CD4-positive, alpha-beta T cell (primary cell): Measurements from ENCODE around the gene RAMP3. TPM values are rescaled to one million over a fixed set of nuclear protein-coding genes. Genes with fewer than 3 reads are reported as not detected.

ENCODE experiments used
- ATAC-seq: fragments of 200-7000 bp; cut with Tn5 transposase; one replicate; pipeline ENCODE4 v1.10.0; 2022; ENCODE audit warnings: mild to moderate bottlenecking; ENCODE audit not compliant: poor library complexity
- CTCF ChIA-PET: fragments of 350-600 bp; sonication (Branson Sonifier 250); formaldehyde crosslinking; loops from one replicate; lab custom pipeline; 2021; ENCODE audit warnings: antibody characterized with exemption, inconsistent platforms; lab: Charles Lee
- POLR2A ChIA-PET: fragments of 350-600 bp; sonication (Branson Sonifier 250); formaldehyde crosslinking; loops from one replicate; lab custom pipeline; 2021; ENCODE audit warnings: antibody characterized with exemption, inconsistent platforms; lab: Charles Lee
- DNase-seq, 14 experiments: peaks; one replicate each; pipeline ENCODE4 v3.0.0-alpha.2; 2013 to 2020; ENCODE audit warnings: mixed read lengths in 2 of 14
- H3K27ac ChIP-seq, 2 donors: one replicate each; pipeline versions ENCODE4 v1.5.1 to v1.7.0; 2013; ENCODE audit warnings: low read length in 2 of 2, low read depth in 1 of 2, mild to moderate bottlenecking in 1 of 2
- H3K27me3 ChIP-seq, 2 experiments: 1 replicate in 1 of 2; 2 replicates in 1 of 2; pipeline versions ENCODE4 v1.6.1 to v1.7.0; 2013; ENCODE audit warnings: low read length in 2 of 2, control low read depth in 1 of 2, mild to moderate bottlenecking in 1 of 2, moderate library complexity in 1 of 2; ENCODE audit not compliant: insufficient read depth in 2 of 2, control insufficient read depth in 1 of 2
- H3K36me3 ChIP-seq: one replicate; pipeline ENCODE4 v1.6.1; 2013; ENCODE audit warnings: low read length, control low read depth; ENCODE audit not compliant: insufficient read depth
- H3K4me1 ChIP-seq: one replicate; pipeline ENCODE4 v1.6.1; 2013; ENCODE audit warnings: low read length, control low read depth; ENCODE audit not compliant: insufficient read depth
- H3K4me3 ChIP-seq: one replicate; pipeline ENCODE4 v1.5.1; 2013; ENCODE audit warnings: mild to moderate bottlenecking, low read length, moderate library complexity
- H3K9me3 ChIP-seq, 2 experiments: 1 replicate in 1 of 2; 2 replicates in 1 of 2; pipeline versions ENCODE4 v1.6.1 to v1.7.0; 2013; ENCODE audit warnings: low read length in 2 of 2, mild to moderate bottlenecking in 2 of 2, control low read depth in 1 of 2, moderate library complexity in 1 of 2; ENCODE audit not compliant: control insufficient read depth in 1 of 2, insufficient read depth in 1 of 2
- H3K27ac Mint-ChIP-seq: one replicate; pipeline ENCODE4 v1.8.0; 2020; ENCODE audit warnings: mixed read lengths
- H3K27me3 Mint-ChIP-seq: one replicate; pipeline ENCODE4 v1.8.0; 2021; ENCODE audit warnings: mixed read lengths
- H3K36me3 Mint-ChIP-seq: one replicate; pipeline ENCODE4 v1.8.0; 2021; ENCODE audit warnings: low read depth, mixed read lengths
- H3K4me1 Mint-ChIP-seq: one replicate; pipeline ENCODE4 v1.8.0; 2021; ENCODE audit warnings: low read depth, mixed read lengths
- H3K4me3 Mint-ChIP-seq: one replicate; pipeline ENCODE4 v1.8.0; 2020; ENCODE audit warnings: mild to moderate bottlenecking, mixed read lengths
- H3K9me3 Mint-ChIP-seq: one replicate; pipeline ENCODE4 v1.8.0; 2020; ENCODE audit warnings: mixed read lengths
- intact Hi-C, 2 experiments: fragments of 100-400 bp; cut with DNase I in 1 of 2; cut with micrococcal nuclease in 1 of 2; formaldehyde crosslinking; loops; one replicate each; pipeline versions ENCODE4 v1.15.1 to v1.9.0; 2023 to 2025; cut with DNase I, micrococcal nuclease
- total RNA-seq, 174 experiments: library from RNA in 2 of 174; stranded (reverse) in 2 of 174; gene quantifications; one replicate each; pipeline ENCODE4 v1.2.3 and lab custom pipeline; 2021 to 2026
- TF ChIP-seq, protein P1 (sequence below): fragments of 200-600 bp; IDR thresholded peaks from one replicate; pipeline ENCODE4 v1.8.0; 2022; ENCODE audit warnings: antibody characterized with exemption, mild to moderate bottlenecking

RAMP3 gene
- total RNA-seq, 2 experiments from 2014 or later, result not detected

DNA sequence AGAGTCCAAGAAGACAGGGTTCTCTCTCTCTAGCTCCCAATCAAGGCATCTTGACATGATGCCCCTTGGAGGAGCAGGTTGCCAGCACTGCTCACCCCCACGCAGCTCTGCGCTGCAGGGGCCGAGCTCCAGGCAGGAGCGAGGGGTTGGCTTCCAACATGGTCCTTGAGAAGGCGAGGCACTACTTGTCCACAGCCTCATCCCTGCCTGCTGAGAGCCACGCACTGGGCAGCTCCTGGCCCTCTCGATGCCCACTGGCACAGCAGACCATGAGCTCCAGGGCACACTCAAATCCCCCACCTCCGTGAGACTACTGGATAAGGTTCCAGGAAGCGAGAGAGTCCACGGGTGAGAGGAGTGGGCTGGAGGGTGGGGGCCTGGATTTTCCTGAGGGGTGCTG is 31.1 kb downstream of the RAMP3 start:
- no peak overlapping the region for H3K4me3 ChIP-seq
- intact Hi-C loops, result no loop called here
- Mint-ChIP-seq H3K9me3 (no peaks in the 10 kb centered on the region), H3K4me3 (no peak overlapping the region), H3K36me3 (no peaks in the 10 kb centered on the region), H3K4me1 (no peaks in the 10 kb centered on the region), H3K27me3 (peaks cover 7% of the 10 kb centered on the region), H3K27ac (no peak overlapping the region)
- no peaks in the 10 kb centered on the region for H3K4me1 ChIP-seq
- H3K36me3 ChIP-seq, result no peaks in the 10 kb centered on the region
- no peak for DNase-seq
- TF ChIP-seq, protein P1, sequence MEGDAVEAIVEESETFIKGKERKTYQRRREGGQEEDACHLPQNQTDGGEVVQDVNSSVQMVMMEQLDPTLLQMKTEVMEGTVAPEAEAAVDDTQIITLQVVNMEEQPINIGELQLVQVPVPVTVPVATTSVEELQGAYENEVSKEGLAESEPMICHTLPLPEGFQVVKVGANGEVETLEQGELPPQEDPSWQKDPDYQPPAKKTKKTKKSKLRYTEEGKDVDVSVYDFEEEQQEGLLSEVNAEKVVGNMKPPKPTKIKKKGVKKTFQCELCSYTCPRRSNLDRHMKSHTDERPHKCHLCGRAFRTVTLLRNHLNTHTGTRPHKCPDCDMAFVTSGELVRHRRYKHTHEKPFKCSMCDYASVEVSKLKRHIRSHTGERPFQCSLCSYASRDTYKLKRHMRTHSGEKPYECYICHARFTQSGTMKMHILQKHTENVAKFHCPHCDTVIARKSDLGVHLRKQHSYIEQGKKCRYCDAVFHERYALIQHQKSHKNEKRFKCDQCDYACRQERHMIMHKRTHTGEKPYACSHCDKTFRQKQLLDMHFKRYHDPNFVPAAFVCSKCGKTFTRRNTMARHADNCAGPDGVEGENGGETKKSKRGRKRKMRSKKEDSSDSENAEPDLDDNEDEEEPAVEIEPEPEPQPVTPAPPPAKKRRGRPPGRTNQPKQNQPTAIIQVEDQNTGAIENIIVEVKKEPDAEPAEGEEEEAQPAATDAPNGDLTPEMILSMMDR, result no peak
- ChIA-PET POLR2A (no interaction called here), CTCF (no interaction called here)
- no peak for ATAC-seq
- H3K9me3 ChIP-seq, result no peaks in the 10 kb centered on the region
- no peaks in the 10 kb centered on the region for H3K27me3 ChIP-seq
- no peak overlapping the region for H3K27ac ChIP-seq

DNA sequence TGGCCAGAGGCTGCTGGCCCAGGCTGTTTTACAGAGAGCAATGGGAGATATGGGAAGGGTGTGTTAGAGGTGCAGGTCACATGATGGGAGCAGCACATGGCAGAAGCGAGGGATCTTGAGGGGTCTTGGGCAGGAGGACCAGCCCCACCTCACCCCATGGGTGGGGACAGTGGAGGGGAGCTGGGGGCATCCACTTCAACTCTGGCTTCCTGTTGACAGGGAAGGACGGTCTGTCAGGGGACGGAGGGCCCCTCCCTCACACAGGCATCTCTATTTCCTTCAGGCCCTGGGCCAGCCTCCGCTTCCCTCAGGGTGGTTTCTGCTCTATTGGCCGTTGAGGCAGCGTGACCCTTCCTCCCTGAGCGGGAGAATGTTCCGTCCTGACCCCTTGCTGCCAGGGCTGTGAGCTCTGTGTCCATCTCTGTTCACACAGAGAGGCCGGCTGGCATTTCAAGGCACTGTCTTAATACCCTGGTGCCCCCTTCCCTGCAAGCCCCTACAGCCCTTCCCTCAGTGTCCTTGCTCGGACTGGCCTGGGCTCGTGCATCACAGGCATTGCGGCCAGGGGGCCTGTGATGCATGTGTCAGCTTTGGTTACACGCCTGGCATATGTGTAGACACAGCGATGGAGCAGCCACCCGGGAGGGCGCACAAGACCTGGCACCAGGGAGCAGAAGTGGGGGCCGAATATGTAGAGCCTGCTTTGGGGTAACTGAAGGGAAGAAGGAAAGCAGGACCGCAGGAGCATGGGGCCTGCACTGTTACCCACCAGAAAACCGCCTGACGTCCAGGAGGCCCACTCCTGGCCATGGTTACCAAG is 31.8 kb downstream of the RAMP3 start:
- POLR2A ChIA-PET, result no interaction called here
- no peak for ATAC-seq
- H3K4me3 ChIP-seq, result no peak overlapping the region
- H3K36me3 ChIP-seq, result no peaks in the 10 kb centered on the region
- intact Hi-C loops, result no loop called here
- no peaks in the 10 kb centered on the region for H3K9me3 ChIP-seq
- Mint-ChIP-seq H3K36me3 (no peaks in the 10 kb centered on the region), H3K27ac (no peak overlapping the region), H3K4me3 (no peak overlapping the region), H3K9me3 (no peaks in the 10 kb centered on the region), H3K4me1 (no peaks in the 10 kb centered on the region), H3K27me3 (peaks cover 9% of the 10 kb centered on the region)
- no peak for DNase-seq
- H3K27me3 ChIP-seq, result peaks cover 0 to 2% of the 10 kb centered on the region in 2 experiments
- H3K4me1 ChIP-seq, result no peaks in the 10 kb centered on the region
- TF ChIP-seq, protein P1, result no peak
- CTCF ChIA-PET, result no interaction called here
- H3K27ac ChIP-seq, result no peak overlapping the region

DNA sequence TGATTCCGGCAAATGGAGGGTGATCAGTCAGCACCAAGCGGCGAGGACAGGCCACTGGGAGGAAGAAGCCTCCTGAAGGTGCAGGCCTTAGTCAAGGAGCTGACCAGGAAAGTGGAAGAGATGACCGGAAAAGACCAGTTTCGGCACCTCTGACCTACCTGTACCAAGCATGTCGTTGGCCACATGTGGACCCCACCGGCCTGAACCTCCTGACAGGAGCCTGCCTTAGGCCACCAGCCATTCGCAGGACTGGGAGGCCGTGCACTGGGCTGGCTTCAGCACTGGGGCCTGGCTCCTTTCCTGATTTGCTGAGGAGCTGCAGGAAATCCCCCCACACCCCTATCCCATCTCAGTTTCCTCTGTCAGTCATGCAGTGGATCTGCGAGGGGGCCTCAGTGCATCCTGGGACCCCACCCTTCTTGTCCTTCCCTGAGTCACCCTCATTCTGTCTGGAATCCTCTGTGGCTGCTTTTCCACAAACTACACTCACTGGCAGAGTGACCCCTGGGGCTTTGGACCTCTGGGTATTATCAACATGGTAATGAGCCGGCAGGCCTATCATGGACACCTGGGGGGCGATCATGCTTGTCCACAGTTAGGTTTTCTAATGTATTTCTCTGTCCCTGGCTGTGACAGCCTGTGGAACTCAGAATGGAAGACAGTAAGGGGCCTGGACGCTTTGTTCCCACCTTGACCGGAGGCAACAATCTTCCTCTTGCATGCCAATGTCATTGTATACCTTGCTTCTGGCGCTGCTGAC is 33.0 kb downstream of the RAMP3 start:
- TF ChIP-seq, protein P1, result no peak

More for the DNA sequence above, 33.0 kb downstream of the RAMP3 start:
- Histone ChIP-seq H3K36me3 (no peaks in the 10 kb centered on the region), H3K9me3 (no peaks in the 10 kb centered on the region), H3K27me3 (peaks cover 0 to 2% of the 10 kb centered on the region in 2 experiments), H3K27ac (no peak overlapping the region), H3K4me1 (no peaks in the 10 kb centered on the region), H3K4me3 (no peak overlapping the region)
- Mint-ChIP-seq H3K36me3 (no peaks in the 10 kb centered on the region), H3K27ac (no peak overlapping the region), H3K9me3 (no peaks in the 10 kb centered on the region), H3K4me3 (no peak overlapping the region), H3K27me3 (peaks cover 14% of the 10 kb centered on the region), H3K4me1 (no peaks in the 10 kb centered on the region)
- ChIA-PET CTCF (no interaction called here), POLR2A (no interaction called here)
- intact Hi-C loops, result no loop called here
- ATAC-seq, result no peak
- DNase-seq, result no peak
